BLaER1 (cell line): ENCODE data around the gene SBNO1.

Experiments used
- H3K27ac ChIP-seq: shearing (Covaris generic); formaldehyde crosslinking; 2 replicates; pipeline ENCODE4 v1.8.1; 2022
- H3K27me3 ChIP-seq: shearing (Covaris generic); formaldehyde crosslinking; 2 replicates; pipeline ENCODE4 v1.8.1; 2022
- H3K36me3 ChIP-seq: shearing (Covaris generic); formaldehyde crosslinking; 2 replicates; pipeline ENCODE4 v1.8.1; 2022
- H3K4me1 ChIP-seq: shearing (Covaris generic); formaldehyde crosslinking; 2 replicates; pipeline ENCODE4 v1.8.1; 2022
- H3K4me2 ChIP-seq: shearing (Covaris generic); formaldehyde crosslinking; 2 replicates; pipeline ENCODE4 v1.8.1; 2022
- H3K4me3 ChIP-seq: shearing (Covaris generic); formaldehyde crosslinking; 2 replicates; pipeline ENCODE4 v1.8.1; 2022
- H3K9ac ChIP-seq: shearing (Covaris generic); formaldehyde crosslinking; 2 replicates; pipeline ENCODE4 v1.8.1; 2022
- H3K9me3 ChIP-seq: shearing (Covaris generic); formaldehyde crosslinking; 2 replicates; pipeline ENCODE4 v1.8.1; 2022
- H4K20me1 ChIP-seq: shearing (Covaris generic); formaldehyde crosslinking; 2 replicates; pipeline ENCODE4 v1.8.1; 2022
- Cebpa-rat ChIP-seq: shearing (Covaris generic); IDR thresholded peaks from 2 replicates; pipeline ENCODE4 v1.8.1; 2022

Gene SBNO1

GRCh38 chr12:123398550-123399254 lies 34.1 kb upstream of the SBNO1 start:
- Histone ChIP-seq H3K9ac (no peak overlapping the region), H3K9me3 (no peaks in the 10 kb centered on the region), H3K4me2 (no peak overlapping the region), H3K4me1 (no peaks in the 10 kb centered on the region), H3K4me3 (no peak overlapping the region), H3K27ac (no peak overlapping the region), H4K20me1 (peaks cover 89% of the 10 kb centered on the region), H3K36me3 (peaks cover 93% of the 10 kb centered on the region), H3K27me3 (no peaks in the 10 kb centered on the region)
- TF ChIP-seq Cebpa-rat: no peak

DNA sequence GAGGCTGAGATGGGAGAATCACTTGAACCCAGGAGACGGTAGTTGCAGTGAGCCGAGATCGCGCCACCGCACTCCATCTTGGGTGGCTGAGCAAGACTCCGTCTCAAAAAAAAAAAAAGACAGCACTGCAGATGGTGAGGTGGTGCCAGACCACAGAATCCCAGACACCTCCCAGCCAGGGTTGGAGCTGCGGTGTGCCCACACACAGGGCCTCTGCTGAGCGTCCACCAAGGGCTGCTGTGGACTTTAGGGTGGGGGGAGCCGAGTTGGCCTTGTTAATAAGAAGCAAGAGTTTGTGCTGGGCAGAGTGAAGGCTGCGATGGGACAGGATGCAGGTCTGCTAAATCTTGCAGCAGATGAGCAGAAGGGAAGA lies 33.5 kb upstream of the SBNO1 start:
- no peaks in the 10 kb centered on the region for H3K9me3 ChIP-seq
- H3K4me1 ChIP-seq: no peaks in the 10 kb centered on the region
- H3K27ac ChIP-seq: no peak overlapping the region
- H3K4me3 ChIP-seq: no peak overlapping the region
- TF ChIP-seq Cebpa-rat: no peak
- H4K20me1 ChIP-seq: peaks cover 88% of the 10 kb centered on the region
- H3K9ac ChIP-seq: no peak overlapping the region
- H3K4me2 ChIP-seq: no peak overlapping the region
- H3K36me3 ChIP-seq: peaks cover 93% of the 10 kb centered on the region
- H3K27me3 ChIP-seq: no peaks in the 10 kb centered on the region

DNA sequence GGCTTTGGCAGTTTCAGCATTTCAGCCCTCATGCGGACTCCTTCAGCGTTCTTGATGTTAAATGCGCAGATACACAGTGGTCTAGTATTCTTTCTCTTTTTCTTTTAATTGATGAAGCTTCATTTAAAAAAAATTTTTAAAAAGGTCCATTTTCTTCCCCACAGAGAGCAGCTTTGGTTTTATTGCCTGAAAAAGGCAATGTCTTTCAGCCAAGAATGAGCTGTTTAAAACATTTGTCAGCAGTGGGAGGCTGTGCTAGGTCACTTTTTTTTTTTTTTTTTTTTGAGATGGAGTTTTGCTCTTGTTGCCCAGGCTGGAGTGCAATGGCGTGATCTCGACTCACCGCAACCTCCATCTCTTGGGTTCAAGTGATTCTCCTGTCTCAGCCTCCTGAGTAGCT lies 32.8 kb upstream of the SBNO1 start:
- Histone ChIP-seq H3K36me3 (peaks cover 93% of the 10 kb centered on the region), H3K4me2 (no peak overlapping the region), H3K27me3 (no peaks in the 10 kb centered on the region), H3K27ac (no peak overlapping the region), H3K4me3 (no peak overlapping the region), H3K9ac (no peak overlapping the region), H3K4me1 (no peaks in the 10 kb centered on the region), H4K20me1 (peaks cover 87% of the 10 kb centered on the region), H3K9me3 (no peaks in the 10 kb centered on the region)
- no peak for TF ChIP-seq Cebpa-rat

DNA sequence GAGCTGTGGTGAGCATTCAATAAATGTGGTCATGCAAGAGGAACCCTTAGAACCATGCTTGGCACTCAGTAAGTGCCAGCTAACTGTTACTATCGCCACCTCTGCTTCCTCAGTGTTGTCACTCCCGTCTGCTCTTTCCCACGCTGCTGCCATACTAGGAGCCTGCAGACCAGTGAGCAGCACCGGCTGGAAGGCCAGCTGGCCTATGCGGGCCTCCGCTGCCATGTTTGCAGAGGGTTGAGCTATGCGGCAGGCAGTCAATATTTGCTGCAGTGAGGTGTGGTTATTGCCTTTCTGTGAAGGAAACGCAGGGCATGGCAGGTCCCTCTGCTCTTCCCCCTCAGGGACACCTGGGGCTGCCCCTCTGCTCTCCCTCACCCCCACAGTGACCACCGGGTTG lies 32.3 kb upstream of the SBNO1 start:
- H3K4me1 ChIP-seq: no peaks in the 10 kb centered on the region
- TF ChIP-seq Cebpa-rat: no peak
- H3K4me3 ChIP-seq: no peak overlapping the region
- H3K27me3 ChIP-seq: no peaks in the 10 kb centered on the region
- H4K20me1 ChIP-seq: peaks cover 86% of the 10 kb centered on the region
- no peak overlapping the region for H3K27ac ChIP-seq
- H3K9ac ChIP-seq: no peak overlapping the region
- peaks cover 93% of the 10 kb centered on the region for H3K36me3 ChIP-seq
- no peaks in the 10 kb centered on the region for H3K9me3 ChIP-seq
- no peak overlapping the region for H3K4me2 ChIP-seq

DNA sequence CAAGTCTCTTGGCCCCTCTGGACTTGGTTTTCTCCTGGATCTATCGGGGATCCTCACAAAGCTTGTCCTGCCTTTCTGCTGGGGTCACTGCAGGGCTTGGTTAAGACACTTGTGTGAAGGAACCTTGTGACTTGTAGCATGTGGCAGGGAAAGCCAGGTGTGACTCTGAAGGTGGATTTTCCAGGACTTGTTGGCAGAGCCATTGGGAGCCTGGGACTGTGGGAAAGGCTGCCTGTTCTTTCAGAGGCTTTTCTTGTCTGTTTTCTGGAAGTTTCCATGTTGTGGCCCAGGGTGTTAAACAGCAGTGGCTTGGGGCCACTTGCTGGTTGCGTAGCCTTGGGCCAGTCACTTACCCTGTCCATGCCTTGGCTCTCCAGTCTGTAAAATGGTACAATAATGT lies 31.9 kb upstream of the SBNO1 start:
- TF ChIP-seq Cebpa-rat: no peak
- no peaks in the 10 kb centered on the region for H3K27me3 ChIP-seq
- no peak overlapping the region for H3K9ac ChIP-seq
- H4K20me1 ChIP-seq: peaks cover 86% of the 10 kb centered on the region
- H3K9me3 ChIP-seq: no peaks in the 10 kb centered on the region
- no peak overlapping the region for H3K4me3 ChIP-seq
- no peak overlapping the region for H3K4me2 ChIP-seq
- peaks cover 93% of the 10 kb centered on the region for H3K36me3 ChIP-seq
- H3K27ac ChIP-seq: no peak overlapping the region
- H3K4me1 ChIP-seq: no peaks in the 10 kb centered on the region

- Histone ChIP-seq H3K4me2 (no peak overlapping the region), H4K20me1 (peaks cover 90% of the 10 kb centered on the region), H3K4me1 (peaks cover 9% of the 10 kb centered on the region), H3K9me3 (no peaks in the 10 kb centered on the region), H3K27ac (no peak overlapping the region), H3K4me3 (no peak overlapping the region), H3K9ac (no peak overlapping the region), H3K27me3 (no peaks in the 10 kb centered on the region), H3K36me3 (peaks cover 96% of the 10 kb centered on the region)
- TF ChIP-seq Cebpa-rat: no peak
These were observed 30.6 kb upstream of the SBNO1 start for GRCh38 chr12:123395236-123395635.

DNA sequence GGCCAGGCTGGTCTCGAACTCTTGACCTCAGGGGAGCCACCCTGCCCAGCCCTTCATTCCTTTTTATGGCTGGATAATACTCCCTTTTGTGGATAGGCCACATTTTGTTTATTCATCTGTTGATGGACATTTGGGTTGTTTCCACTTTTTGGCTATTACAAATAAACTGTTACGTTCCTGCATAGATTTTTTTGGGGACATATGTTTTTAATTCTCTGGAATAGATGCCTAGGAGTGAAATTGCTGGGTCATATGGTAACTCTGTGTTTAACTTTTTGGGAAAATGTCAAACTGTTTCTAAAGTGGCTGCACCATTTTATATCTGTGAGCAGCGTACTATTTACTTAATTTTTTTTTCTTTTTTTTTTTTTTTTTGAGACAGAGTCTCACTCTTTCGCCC lies 29.1 kb upstream of the SBNO1 start:
- H3K27ac ChIP-seq: no peak overlapping the region
- peaks cover 83% of the 10 kb centered on the region for H4K20me1 ChIP-seq
- no peaks in the 10 kb centered on the region for H3K9me3 ChIP-seq
- peaks cover 83% of the 10 kb centered on the region for H3K36me3 ChIP-seq
- H3K4me3 ChIP-seq: no peak overlapping the region
- no peak overlapping the region for H3K4me2 ChIP-seq
- no peaks in the 10 kb centered on the region for H3K27me3 ChIP-seq
- peaks cover 16% of the 10 kb centered on the region for H3K4me1 ChIP-seq
- TF ChIP-seq Cebpa-rat: no peak
- no peak overlapping the region for H3K9ac ChIP-seq

DNA sequence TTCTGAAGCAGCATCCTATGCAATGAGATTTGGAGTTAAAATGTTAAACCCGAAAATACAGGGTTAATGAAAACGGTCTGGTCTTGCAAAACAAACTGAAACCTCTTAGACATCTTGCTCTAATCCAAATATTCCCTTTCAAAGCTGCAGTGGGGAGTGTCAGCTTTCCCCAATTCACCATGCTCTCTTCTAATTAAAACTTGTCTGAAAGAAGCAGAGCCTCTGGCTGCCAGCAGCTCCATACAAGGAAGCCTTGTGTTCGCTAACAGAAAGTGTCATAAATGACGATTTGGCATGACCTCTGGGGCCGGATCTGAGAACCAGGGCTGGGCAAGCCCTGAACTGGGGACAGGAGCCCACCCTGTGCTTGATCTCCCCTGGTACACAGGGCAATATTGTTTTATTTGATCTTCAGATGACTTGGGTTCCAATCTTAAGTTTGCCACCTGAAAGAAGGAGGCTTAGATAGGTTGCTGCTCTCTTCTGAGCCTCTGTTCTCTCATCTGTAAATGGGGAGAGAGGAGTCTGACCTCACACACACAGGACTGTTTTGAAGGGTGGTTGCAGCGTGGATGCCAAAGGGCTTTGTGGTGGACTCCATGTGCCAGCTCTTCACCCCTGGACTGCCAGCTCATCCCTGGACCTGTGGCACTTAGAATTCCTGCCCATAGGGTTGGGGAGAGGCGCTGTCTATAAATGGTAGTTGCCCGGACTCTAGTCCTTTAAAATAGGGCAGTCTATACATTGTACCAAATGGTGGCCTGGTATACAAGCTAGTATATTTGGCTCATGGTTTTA lies 27.1 kb upstream of the SBNO1 start:
- TF ChIP-seq Cebpa-rat: no peak
- H3K4me1 ChIP-seq: peaks cover 31% of the 10 kb centered on the region
- no peaks in the 10 kb centered on the region for H3K9me3 ChIP-seq
- no peak overlapping the region for H3K27ac ChIP-seq
- H3K4me3 ChIP-seq: no peak overlapping the region
- H3K27me3 ChIP-seq: no peaks in the 10 kb centered on the region
- peaks cover 63% of the 10 kb centered on the region for H3K36me3 ChIP-seq
- H3K9ac ChIP-seq: 0 out of 2 replicates have a peak overlapping the region, but pooled peaks have one; percentile 91
- H3K4me2 ChIP-seq: no peak overlapping the region
- peaks cover 69% of the 10 kb centered on the region for H4K20me1 ChIP-seq

- TF ChIP-seq Cebpa-rat: no peak
- H3K4me3 ChIP-seq: peak overlapping the region; percentile 82
- H3K27me3 ChIP-seq: no peaks in the 10 kb centered on the region
- no peaks in the 10 kb centered on the region for H3K9me3 ChIP-seq
- H3K9ac ChIP-seq: peak overlapping the region; percentile 91
- peak overlapping the region; percentile 85; the same call in 1 of the 2 replicates for H3K27ac ChIP-seq
- peaks cover 53% of the 10 kb centered on the region for H3K36me3 ChIP-seq
- H4K20me1 ChIP-seq: peaks cover 62% of the 10 kb centered on the region
- H3K4me1 ChIP-seq: peaks cover 35% of the 10 kb centered on the region
- H3K4me2 ChIP-seq: peak overlapping the region; percentile 88
These were observed 26.1 kb upstream of the SBNO1 start for GRCh38 chr12:123390498-123391426.
